NCI-H1436 treated with DMSO at 0.1 percent for 48 hours (cell line): Measurements from ENCODE around the gene CNBP.
"Not testable (repeated sequence)": the region's sequence is repeated elsewhere in the genome, so short reads cannot be mapped to it uniquely, and the experiment has no call there.

Experiments used
- DNase-seq: peaks from one replicate; lab custom pipeline; 2025; lab: John Stamatoyannopoulos, UW

The CNBP gene

DNA sequence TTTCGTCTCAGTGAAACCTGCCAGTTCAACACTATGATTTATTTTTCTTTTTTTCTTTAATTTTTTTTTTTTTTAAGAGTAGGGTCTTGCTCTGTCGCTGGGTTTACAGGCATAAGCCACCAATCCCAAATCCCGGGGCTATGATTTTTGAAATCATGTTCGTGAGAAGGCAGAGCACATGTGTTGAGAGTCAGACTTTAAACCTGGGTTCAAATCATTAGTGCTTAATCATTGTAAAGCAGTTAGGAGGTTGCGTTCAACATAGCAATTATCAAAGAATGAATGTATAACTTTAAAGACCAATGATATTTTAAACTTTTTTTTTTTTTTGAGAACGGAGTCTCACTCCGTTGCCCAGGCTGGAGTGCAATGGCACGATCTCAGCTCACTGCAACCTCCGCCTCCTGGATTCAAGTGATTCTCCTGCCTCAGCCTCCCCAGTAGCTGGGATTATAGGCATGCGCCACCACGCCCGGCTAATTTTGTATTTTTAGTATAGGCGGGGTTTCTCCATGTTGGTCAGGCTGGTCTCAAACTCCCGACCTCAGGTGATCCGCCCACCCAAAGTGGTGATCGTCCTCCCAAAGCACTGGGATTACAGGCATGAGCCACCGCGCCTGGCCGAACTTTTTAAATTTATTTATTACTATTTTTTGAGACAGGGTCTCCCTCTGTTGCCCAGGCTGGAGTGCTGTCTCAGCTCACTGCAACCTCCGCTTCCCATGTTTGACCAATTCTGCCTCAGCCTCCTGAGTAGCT is 1.3 kb upstream of the CNBP start:
- not testable (repeated sequence) for DNase-seq

DNA sequence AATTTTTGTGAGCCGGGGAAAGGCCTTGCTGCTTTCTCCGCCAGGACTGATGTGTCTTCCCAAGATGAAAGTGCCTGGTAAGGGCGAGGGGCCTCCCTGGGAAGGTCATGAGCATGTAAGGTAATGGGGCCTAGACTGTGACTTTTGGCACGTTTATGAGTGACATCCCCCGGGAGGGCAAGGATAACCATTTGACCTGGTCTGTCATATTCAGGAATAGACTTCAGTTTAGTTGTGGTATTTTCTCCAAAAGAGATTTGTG is 631 bp upstream of the CNBP start:
- no peak for DNase-seq

DNA sequence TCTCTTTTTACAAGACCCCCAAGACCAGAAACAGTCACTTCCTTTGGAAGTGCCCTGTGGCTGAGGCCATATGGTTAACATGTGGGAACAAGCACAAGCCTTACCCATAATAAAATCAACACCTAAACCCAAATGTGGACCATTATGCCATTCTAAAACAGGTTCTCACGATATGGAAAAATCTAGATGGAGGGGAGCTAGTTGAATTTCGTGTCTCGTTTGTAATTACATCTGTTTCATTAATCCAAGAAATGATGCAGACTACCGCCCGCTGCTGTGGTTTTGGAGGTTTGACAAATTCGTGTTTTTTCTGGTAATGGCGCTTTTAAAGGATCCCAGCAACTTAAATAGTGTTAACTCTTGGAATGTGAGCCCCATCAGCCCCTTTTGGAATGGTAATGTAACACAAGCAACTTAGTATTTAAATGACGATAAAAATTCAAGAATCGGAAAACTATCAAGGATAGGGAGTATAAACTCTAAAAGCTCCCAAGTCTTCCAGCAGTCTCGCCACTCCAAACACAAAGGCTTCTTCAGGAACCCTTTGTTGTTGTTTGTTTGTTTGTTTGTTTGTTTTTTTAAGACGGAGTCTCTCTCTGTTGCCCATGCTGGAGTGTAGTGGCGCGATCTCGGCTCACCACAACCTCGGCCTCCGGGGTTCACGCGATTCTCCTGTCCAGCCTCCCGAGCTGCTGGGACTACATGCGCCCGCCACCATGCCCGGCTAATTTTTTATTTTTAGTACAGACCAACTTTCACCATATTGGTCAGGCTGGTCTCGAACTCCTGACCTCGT is 1.1 kb downstream of the CNBP start:
- DNase-seq, result no peak

DNA sequence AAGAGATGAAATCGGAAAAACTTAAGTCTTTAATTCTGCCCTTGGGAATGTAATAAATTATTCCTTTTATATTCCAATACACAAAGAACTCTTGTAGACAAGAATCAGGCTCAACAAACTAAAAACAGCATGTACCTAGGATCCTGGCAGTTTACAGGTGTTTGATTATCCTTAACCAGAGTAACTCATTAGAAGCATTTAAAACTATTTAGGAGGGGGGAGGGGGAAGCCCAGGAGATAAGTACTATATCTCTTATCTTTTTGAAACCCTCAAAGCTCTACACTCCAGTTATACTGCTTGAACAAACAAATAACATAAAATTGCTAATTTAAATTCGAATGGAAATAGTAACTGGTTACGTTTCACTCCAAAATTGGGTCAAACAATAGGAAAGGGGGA is 1.9 kb downstream of the CNBP start:
- no peak for DNase-seq

DNA sequence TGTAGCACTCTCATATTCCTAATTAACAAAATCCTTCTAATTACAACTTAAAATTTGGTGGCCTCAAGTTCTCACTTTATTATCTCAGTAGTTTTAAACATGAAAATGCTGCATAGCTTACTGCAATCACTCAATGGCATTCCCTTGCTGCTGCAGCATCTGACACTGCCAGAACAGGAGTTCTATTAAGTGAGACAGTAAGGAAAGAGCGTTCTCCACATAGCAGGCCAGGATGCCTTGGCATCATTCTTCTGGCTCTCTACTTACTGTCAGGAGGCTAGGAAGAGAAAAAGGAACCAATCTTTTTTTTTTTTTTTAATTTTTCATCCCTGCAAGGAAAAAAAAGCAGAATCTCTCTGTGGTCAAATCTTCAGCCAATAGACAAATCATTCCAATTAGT is 3.2 kb downstream of the CNBP start:
- DNase-seq, result no peak

DNA sequence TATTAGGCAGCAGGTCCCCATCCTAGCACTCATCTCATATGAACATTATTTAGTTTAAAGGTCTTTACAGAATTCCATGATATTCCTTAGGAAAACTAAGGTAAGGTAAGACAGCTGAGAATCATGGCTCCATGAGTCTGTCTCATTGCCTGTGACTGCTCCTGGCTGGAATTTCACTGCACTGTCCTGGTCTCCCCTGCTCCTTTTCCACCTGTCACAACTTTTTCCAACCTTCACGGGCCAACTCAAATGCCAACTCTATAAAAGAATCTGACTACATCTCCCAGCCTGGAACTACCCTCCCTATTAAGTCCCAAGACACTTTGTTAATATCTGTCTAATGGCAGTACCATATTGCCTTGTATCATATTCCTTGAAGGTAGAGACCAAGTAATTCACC is 7.6 kb downstream of the CNBP start:
- no peak for DNase-seq

DNA sequence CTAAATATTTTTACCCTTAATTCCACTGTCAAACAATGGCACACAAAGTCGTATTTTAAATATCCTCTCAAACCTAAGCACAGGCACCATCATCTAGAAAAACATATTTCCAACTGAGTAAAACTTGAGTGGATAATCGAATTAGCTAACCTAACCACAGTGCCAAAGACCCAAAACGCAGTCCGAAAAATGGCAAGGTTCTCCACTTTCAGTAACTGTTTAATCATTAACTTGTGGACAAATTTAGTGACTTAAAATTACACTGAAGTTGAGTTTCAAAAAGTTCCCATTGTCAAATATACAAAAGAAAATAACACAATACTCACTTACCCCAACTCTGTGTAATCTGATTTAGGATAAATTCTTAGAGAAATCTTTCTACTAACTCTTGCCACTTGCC is 10.0 kb downstream of the CNBP start:
- no peak for DNase-seq

DNA sequence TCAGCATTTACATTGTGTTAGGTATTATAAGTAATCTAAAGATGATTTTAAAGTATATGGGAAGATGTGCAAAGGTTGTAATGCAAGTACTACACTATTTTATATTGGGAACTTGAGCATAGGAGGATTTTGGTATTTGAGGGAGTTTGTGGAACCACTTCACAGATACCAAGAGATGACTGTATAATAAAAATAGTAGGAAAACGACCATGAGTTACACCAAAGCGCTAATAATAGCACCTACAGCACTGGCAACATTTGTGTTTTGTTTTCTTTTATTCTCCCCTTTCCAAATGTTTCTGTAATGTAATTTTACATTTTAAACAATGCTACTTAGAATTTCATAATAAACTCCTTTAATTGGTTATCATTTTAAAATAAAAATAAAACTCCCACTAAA is 10.5 kb downstream of the CNBP start:
- DNase-seq, result no peak

DNA sequence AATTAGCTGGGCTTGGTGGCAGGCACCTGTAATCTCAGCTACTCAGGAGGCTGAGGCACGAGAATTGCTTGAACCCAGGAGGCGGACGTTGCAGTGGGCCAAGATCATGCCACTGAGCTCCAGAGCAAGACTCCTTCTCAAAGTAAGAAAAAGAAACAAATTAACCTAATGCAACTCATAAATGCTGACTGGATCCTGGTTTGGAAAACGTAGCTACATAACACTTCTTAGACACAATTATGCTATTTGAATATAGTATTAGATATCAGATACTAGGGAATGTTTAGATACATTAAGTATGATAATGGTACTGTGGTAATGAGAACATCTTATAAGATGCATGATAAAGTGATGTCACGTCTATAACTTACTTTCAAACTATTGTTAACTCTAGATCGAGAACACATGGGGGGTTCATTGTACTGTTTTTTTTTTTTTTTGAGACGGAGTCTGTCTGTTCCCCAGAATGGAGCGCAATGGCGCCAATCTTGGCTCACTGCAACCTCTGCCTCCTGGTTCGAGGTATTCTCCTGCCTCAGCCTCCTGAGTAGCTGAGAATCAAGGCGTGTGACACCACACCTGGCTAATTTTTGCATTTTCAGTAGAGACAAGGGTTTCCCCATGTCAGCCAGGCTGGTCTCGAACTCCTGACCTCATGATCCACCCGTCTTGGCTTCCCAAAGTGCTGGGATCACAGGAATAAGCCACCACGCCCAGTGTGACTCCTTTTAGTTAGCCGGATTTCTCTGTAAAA is 16.9 kb downstream of the CNBP start:
- DNase-seq, result no peak

DNA sequence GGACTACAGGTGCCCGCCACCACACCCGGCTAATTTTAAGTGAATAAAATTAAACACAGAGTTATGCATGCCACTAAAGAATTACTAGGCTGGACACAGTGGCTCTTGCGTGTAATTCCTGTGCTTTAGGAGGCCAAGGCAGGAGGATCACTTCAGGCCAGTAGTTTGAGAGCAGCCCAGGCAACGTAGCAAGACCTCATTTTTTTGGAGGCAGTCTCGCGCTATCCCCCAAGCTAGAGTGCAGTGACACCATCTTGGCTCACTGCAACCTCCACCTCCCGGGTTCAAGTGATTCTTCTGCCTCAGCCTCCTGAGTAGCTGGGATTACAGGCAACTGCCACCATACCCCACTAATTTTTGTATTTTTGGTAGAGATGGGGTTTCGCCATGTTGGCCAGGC is 18.1 kb downstream of the CNBP start:
- DNase-seq, result not testable (repeated sequence)

DNA sequence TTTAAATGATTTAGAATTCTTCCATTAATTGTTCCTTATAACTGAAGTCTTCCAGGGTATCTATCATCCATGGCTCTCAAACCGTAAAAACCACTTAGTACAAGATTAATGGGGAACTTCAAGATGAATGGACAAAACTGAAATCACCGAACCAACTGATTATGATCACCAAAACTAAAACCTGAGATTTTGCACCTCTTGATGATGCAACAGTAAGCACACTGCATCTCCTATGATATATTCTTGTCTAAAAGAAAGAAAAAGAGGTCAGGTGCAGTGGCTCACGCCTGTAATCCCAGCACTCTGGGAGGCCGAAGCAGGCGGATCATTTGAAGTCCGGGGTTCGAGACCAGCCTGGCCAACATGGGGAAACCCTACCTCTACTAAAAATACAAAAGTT is 19.2 kb downstream of the CNBP start:
- no peak for DNase-seq

DNA sequence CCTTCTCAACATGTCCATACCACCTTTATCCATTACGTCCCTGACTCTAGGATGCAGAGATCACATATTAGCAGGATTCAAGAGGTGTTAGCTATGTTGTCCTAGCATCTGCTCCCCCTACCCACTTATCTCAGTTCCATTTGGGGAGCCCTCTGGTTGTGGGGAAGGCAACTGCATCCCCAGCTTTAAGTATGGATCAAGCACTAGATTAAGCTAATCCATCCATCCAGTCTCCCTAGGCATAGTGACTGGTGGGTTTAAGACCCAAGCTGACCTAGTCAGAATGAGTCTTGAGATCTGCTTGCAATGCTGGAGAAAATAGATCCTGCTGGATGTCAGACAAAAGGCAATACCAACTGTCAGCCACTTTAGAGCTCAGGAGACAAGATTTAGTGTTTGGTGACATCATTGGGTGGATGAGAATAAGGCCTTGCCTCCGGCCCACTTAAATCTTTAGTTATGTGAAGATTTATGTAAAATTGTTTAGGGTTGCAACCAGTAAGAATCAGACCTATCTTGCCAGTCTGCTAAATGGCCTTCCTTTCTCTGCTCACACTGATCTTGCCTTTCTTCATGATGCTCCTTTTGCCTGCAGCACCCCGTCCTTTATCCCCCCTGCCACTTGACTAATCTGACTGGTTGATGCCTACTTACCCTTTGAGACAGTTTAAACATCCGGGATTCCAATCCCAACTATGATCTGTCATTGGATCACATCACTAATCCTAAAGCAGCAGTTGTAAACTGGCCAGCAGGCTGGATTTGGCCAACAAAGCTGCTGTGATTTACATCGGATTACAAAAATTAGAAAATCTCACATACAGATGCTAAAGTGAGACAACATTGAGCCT is 20.7 kb downstream of the CNBP start:
- no peak for DNase-seq

DNA sequence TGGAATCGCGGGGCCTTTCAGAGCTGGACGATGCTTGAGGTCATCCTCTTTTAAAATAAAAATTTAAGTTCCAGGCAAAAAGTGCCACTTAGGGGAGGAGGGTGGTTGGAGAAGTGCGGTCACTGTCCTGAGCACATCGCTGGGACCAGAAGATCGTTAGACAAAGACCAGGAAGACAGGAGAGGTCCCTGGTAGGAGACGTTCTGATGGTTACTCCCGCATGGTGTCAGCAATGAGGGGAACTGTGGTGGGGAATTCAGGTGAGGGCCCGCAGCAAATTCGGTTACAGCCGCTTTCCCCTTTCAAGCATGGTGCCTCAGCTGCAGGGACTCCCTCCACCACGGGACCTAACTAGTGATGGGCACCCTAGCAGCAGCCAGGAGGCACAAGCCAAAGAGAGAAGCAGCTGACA is 21.8 kb downstream of the CNBP start:
- no peak for DNase-seq

DNA sequence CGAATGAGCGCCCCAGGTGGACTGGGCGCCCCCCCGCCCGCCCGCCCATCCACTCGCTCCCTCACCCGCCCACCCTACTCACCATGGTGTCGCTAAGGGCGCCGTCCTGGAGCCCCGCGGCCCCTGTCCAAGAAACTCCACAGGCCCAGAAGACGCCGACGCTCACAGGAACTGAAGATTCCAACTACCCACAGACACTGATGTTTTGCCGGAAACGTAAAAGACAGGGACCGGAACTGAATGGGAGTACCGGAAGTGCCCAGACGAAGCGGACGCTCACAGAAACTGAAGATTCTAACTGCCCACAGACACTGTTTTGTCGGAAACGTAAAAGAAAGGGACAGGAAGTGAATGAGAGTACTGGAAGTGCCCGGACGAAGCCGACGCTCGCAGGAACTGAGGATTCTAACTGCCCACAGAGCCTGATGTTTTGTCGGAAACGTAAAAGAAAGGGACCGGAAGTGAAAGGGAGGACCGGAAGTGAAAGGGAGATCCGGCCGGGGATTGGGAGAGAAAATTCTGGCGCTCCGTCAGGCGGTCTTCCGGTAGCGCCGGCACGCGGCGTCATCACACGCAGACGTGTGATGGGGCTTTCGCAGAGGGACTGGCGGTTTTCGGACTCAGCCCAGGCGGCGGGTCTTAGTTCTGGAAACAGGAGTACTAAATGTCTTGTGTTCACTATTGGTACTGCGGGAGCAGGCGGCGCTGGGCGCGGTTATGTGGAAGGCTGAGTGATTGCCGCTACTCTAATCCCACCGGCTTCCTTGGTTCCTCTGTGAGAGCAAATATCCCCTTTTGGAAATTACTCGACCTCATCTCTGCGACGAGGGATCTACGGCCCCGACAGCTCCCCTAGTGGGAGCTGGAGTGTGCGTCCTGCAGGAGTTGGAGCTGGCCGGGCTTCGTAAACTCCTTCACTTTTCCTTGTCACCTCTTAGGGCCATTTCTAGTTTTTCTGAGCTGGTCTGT is 22.5 kb downstream of the CNBP start, which contains the start of gene ISY1:
Gene ISY1 (minus strand): TSS at position 173 of the 969 bp plus-strand sequence. CDS start 88 bp downstream, at position 85.
- peak; percentile 86 for DNase-seq

DNA sequence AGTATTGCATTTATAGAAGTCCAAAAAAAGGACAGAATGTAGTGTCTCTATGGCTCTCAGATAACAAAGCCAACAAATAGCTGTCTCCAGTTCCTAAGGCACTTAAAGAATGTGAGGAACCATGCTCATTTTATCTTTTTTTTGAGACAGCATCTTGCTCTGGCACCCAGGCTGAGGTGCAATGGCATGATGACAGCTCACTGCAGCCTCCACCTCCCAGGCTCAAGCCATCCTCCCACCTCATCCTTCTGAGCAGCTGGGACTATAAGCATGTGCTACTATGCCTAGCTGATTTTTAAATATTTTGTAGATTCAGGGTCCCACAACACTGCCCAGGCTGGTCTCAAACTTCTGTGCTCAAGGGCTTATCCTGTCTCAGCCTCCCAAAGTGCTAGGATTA is 38.9 kb downstream of the CNBP start:
- DNase-seq, result no peak

DNA sequence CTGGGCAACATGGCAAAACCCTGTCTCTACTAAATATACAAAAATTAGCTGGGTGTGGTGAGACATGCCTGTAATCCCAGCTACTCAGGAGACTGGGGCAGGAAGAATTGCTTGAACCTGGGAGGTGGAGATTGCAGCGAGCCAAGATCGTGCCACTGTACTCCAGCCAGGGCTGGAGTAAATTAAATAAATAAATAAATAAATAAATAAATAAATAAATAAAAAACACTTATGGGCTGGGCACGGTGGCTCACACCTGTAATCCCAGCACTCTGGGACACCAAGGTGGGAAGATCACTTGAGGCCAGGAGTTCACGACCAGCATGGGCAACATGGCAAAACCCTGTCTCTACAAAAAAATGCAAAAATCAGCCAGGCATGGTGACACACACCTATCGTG is 42.7 kb downstream of the CNBP start:
- not testable (repeated sequence) for DNase-seq

DNA sequence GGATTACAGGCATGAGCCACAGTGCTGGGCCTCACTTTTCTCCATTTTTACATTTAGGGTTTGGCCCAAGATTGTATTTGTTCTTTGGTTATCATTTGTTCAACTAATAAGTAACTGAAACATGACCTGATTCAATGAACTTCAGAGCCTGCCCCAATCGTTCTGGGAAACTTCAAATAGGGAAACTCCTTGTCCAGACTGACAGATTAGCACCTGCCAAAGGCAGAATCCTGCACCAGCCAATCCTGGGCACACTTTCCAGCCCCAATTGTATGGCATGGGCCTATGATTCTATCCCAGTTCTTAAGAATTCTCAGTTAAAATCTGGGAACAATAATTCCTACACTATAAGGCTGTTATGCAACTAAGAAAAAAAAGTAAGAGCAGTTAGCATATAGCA is 43.8 kb downstream of the CNBP start:
- no peak for DNase-seq

DNA sequence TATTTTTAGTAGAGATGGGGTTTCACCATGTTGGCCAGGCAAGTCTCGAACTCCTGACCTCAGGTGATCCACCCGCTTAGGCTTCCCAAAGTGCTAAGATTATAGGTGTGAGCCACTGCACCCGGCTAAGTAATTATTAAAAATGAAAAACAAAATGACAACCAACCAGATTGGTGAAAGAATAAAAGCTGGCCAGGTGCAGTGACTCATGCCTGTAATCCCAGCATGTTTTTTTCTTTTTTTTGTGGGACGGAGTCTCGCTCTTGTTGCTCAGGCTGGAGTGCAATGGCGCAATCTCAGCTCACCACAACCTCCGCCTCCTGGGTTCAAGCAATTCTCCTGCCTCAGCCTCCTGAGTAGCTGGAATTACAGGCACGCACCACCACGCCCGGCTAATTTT is 47.4 kb downstream of the CNBP start:
- not testable (repeated sequence) for DNase-seq

DNA sequence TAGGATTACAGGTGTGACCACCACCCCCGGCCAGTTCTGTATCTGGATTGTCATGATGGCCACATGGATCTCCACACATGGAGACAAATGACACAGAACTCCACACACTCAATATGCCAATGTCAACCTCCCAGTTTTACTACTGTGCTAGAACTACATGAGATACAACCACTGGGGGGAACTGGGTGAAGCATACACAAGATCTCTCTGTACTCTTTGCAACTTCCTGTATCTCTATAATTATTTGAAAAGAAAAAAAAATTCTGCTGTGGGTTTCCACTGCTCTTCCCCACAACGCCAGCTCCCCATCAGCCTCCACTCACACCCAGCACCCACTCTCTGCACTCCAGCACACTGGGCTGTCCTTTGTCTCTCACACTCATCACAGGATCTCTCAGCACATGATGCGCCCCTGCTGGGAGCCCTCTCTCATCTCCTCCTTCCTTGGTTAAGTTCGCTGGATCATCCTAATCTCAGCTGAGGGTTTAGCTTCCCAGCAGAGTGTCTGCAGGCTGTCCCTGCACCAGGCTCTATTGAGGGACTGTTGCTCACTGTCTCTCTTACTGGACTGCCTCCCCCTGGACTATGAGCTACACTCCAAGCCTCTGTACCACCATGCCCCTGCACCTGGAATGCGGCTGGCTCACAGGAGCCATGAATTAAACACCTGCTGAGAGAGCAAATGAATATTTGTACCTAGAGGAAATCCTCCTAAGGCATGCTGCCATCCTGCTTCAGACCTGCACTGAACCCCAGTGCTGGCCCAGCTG is 51.4 kb downstream of the CNBP start:
- DNase-seq, result no peak

DNA sequence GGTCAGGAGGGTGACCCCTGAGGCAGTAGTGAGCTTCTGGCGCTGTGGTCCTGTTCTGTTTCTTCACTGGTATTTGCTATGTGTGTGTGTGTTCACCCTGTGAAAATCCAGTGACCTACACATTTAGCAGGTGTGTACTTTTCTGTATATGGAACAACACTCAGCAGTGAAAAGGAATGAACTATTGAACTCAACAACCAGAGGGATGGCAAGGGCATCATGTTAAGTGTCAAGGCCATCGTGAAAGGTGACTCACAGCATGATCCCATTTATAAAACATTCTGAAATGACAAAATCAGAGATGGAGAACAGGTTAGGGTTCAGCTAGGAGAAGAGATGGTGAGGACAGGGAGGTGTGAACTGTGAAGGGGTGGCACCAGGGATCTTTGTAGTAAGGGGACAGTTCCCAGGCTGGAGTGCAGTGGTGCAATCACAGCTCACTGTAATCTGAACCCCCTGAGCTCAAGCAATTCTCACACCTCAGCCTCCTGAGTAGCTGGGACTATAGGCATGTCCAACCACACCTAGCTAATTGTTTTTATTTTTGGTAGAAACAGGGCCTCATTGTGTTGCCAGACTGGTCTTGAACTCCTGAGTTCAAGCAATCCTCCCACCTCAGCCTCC is 52.1 kb downstream of the CNBP start:
- DNase-seq, result no peak
